OCI-LY1 (cell line): ENCODE measurements around the gene PCK2.

Experiments used
- EZH2 ChIP-seq: fragments of 200-600 bp; sonication (generic), shearing (Covaris generic); IDR thresholded peaks from 2 replicates; pipeline ENCODE4 v1.8.0; 2017; ENCODE audit warnings: borderline replicate concordance, mixed run types, mild to moderate bottlenecking, antibody characterized with exemption, low read length, moderate library complexity, mixed read lengths
- TF ChIP-seq, protein P1 (sequence below): fragments of 200-600 bp; sonication (generic), shearing (Covaris generic); IDR thresholded peaks from 2 replicates; pipeline ENCODE4 v1.5.1; 2017; ENCODE audit warnings: mild to moderate bottlenecking, antibody characterized with exemption, low read length, moderate library complexity, mixed read lengths

DNA sequence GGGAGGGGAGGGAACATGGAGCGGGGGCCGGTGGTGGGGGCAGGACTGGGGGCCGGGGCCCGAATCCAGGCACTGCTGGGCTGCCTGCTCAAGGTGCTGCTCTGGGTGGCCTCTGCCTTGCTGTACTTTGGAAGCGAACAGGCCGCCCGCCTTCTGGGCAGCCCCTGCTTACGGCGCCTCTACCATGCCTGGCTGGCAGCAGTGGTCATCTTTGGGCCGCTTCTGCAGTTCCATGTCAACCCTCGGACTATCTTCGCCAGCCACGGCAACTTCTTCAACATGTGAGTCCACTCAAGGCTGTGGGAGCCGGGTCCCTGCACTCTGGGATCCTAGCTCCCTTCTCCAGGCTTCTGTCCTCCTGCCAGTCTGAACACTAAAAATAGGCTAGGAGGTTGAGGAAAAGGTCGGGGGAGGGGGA, 37.4 kb downstream of the PCK2 start:
- TF ChIP-seq, protein P1, sequence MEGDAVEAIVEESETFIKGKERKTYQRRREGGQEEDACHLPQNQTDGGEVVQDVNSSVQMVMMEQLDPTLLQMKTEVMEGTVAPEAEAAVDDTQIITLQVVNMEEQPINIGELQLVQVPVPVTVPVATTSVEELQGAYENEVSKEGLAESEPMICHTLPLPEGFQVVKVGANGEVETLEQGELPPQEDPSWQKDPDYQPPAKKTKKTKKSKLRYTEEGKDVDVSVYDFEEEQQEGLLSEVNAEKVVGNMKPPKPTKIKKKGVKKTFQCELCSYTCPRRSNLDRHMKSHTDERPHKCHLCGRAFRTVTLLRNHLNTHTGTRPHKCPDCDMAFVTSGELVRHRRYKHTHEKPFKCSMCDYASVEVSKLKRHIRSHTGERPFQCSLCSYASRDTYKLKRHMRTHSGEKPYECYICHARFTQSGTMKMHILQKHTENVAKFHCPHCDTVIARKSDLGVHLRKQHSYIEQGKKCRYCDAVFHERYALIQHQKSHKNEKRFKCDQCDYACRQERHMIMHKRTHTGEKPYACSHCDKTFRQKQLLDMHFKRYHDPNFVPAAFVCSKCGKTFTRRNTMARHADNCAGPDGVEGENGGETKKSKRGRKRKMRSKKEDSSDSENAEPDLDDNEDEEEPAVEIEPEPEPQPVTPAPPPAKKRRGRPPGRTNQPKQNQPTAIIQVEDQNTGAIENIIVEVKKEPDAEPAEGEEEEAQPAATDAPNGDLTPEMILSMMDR, result no peak
- TF ChIP-seq EZH2, result no peak
